GM18873 (cell line): ENCODE data around the gene BAG5.
A peak's percentile ranks its signal among the peaks of the same experiment; 100 is the strongest.

Experiments used
- ATAC-seq: cut with Tn5 transposase; IDR thresholded peaks from one replicate; pipeline ENCODE4 v1.9.1; 2021; ENCODE audit warnings: mild to moderate bottlenecking, moderate library complexity, moderate number of reproducible peaks; ENCODE audit not compliant: unreplicated experiment, low FRiP score

Gene BAG5

DNA sequence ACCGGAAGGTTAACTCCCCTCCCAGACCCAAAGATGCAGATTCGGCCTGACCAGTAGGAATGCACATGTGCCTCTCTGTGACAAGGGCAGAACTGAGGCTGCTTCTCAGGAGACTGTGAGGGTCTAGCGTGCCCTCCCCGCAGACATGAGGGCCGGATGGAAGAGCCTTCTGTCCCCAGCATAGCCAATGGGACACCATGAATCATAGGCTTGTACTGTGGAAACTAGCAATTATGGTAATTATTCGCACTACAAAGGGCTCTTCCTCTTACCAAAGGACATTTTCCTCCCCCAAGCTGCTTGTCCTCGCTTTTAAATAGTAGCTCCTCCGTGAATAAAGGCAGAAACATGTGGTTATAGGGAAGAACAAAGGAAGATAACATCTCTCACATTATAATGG lies 6.5 kb upstream of the BAG5 start:
- ATAC-seq: no peak

DNA sequence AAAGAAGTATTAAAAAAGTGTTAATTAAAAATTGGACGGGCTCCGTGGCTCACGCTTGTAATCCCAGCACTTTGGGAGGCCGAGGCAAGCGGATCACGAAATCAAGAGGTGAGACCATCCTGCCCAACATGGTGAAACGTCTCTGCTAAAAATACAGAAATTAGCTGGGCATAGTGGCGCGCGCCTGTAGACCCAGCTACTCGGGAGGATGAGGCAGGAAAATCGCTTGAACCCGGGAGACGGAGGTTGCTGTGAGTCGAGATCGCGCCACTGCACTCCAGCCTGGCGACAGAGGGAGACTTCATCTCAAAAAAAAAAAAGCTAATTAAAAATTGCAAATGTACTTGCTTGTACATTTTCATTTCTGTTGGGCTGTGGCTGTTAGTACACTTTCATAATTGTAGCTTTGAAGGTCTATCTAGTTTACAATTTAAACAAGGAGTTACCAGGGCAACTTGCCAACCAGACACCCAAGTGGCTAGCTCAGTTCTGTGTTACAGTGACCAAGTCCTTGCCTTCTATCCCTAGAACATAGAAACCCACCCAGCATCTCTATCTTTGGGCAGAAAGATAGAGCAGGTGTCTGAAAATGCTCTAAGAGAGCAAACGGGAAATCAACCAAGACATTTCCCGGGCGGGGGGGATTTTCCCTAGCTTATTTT lies 1.5 kb upstream of the BAG5 start:
- ATAC-seq: no peak

DNA sequence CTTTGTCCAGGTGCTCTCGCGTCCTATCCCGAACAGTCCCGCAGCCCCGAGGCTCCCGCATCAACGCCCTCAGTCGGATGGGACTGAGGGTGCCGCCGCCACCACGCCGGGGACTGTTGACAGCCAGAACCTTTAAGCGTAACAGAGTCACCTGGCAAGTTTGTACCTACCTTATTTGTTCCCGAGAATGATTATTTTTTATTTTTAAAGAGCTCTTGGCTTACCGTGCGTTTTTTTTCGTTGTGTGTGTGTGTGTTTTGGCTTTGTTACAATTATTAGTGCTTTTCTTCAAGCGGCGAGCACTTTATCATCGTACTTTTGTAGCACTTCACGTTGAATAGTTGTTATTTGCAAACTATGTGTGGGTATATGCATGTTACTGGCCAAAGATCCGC lies 766 bp upstream of the BAG5 start:
- ATAC-seq: no peak

DNA sequence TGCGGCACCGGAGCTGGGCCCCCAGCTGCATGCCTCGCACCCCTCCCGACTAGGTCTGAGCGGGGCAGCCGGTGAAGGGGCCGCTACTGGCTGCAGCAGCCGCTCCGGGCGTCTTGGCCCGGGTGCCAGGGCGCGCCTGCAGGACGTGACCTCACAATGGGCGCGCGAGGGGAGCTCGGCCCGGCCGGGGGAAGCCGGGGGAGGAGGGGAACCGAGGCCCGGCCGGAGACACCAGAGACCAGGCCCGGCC lies 353 bp downstream of the BAG5 start:
- peak; percentile 4 for ATAC-seq

DNA sequence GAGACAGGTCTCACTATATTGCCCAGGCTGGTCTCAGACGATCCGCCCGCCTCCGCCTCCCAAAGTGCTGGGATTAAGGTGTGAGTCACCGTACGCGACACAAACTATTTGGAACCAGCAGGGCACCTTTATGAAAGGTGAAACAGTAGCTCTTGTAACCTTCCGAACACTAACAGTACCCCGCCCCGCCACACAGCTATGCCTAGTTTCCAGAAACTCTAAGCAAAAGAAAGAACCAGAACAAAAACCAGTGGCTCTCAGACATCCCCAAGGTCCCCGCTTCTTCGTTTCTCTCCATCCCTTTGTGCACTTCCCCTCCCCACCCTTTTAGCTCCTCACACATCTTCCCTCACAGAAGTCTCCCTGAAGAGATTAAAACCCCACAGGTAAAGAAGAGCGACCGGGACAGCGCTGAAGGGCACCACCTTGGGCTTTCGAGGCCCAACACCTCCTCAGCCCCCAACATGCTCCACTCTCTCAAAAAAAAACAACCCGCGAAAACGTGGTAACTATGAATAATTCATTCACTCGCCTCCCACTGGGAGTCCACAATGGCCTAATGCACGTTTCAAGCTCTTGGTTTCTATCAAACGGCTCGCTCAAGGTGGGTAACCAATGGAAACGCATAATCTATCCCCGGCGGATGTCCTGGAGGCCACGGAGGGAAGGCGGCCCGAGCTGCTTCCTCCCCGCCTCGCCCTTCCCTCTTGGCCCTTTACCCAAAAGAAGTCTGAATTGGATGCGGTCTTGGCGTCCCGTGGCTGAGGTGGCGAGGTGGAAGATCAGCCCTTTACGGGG lies 877 bp downstream of the BAG5 start:
- peak; percentile 10 for ATAC-seq

DNA sequence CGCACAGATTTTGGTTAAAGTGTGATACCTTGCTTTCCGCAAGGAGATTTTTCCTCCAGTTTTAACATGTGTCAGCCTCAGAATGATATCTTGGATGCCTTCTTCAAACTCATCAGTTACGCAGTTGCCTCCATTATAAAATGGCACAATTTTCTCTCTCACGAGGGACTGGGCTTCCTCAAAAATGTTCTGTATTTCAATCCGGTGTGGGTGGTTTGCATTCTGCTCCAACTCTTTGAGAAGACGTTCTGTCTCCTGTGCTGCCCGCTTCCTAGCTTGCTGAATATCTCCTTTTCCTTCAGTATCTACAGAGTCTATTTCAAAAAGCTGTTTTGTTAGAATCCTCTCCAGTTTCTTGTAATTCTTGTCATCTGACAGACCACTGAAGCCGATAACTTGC lies 1.8 kb downstream of the BAG5 start:
- no peak for ATAC-seq

DNA sequence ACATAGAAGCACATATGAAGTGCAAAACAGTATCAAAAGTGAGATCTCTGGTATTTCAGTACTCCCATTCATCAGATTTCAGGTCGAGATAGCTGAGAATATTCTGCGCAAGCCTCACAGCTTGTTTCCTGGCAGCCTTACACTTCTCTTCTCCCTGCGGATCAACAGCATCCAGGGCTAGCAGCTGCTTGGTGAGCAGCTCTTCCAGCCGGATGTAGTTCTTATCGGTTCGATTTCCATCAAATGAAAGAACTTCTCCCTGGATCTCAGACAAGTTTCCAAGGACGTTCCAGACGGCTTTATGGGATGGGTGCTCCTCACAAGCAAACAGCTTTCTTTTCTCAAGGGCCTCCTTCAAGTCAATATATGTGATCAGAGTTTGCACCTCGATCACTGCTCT lies 2.7 kb downstream of the BAG5 start:
- ATAC-seq: no peak

DNA sequence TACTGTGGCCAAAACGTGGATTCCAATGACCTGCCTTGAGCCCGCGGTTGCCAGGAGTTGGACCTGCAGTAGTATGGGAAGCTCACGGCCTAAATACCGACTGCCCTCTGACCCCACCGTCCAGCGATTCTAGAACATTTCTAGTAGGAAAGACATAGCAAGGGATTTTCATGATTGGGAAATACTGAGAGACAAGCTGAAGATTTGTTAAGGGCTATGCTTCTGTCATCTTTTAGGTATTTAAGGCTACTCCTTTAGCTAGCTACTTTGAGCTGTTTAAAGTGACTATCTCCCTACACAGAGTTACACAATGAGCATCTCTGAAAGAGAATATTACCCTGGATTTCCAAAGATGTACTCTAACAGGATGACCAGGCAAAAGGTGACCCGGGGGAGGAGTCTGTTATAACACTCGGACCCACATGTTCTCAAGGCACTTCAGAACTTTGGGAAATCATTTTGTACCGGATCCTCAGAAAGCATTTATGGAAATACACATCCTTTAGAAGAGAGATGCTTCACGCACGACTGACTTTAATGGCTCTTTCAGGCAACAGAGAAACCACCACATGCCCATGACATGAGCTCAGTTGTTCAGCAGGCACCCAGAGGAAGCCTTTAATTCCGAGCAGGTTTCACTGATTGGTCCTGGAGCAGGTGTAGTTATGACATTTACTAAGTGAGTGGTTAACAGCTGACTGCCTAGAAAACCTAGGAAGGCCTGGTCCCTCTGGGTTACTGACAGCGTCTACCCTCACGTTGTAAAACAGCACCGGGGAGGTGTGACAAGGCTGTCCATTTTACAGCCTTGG lies 4.2 kb downstream of the BAG5 start:
- no peak for ATAC-seq

DNA sequence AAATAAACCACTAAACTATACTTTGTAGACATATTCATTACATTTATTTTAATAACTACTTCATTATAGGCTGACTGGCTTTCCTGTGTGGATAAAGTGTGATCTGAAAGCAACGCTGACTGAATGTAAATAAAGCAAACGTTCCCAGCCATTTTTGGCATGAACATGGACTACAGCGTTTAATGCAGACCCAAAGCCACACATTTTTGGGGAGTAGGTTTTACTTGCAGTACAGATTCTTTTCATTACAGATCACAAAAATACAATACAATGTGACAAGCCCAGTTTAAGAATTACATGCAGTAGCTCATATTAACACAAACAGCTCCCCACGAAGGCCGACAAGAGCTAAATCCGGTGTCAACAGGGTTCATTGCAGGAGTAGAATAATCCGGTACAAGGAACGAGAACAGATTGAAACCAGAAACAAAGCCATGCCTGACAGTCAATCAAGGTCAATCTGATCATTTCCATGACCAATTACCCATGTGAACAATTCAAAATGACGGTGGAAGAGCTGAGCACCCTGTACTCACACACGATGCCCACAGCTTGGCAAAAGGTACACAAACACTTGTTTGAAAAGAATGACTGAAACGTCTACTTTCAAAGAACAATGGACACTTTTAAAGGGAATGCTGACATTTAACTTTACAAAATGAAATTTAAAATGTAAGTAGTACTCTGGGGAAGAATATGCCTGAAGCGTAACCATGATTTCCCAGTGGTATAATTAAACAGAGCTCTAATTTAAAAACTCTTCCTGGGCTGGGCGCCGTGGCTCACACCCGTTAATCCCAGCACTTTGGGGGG lies 5.3 kb downstream of the BAG5 start:
- no peak for ATAC-seq

DNA sequence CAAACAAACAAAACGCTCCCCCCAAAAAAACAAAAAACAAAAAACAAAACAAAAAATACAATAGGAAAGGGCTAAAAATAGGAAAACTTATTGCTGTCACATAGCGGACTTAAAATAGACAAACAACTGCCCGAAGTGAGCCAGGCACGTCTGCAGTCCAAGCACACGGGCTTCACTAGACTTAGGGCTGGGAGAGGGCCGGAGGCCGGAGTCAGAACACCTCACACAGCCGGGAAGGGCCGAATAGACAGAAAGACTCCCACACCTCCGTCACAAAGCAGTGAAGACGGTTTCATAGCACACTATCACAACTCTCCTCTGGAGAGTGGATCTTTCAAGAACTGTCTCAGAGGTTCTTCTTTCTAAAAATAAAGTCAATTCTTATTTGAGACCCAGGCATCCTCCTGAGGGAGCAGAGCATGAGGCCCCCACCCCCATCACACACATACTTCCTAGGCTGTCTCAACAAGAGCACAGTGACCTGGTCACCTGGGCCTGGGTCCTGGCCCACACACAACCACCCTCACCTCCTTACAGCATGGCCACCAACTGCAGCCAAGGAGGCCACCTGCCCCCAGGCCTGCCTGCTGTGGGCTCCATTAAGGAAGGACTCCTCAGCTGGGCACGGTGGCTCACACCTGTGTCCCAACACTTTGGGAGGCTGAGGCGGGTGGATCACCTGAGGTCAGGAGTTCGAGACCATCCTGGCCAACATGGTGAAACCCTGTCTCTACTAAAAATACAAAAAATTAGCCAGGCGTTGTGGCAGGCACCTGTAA lies 6.7 kb downstream of the BAG5 start:
- no peak for ATAC-seq

DNA sequence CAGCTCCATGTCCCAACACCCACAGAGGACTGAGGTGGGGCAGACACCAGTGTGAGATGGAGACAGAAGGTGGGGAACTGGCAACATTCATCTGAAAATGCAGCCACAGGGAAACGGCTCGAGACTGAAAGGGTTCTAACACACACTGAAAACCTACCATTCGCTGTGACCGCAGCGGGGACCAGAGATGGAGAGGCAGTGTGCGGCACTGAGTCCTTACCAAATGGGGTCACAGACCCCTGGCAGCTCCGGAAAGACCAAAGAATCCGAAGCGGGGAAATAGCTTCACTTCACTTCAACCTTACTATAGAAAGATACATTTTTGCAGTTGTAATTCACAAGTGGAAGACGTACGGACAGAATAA lies 9.6 kb downstream of the BAG5 start:
- no peak for ATAC-seq

DNA sequence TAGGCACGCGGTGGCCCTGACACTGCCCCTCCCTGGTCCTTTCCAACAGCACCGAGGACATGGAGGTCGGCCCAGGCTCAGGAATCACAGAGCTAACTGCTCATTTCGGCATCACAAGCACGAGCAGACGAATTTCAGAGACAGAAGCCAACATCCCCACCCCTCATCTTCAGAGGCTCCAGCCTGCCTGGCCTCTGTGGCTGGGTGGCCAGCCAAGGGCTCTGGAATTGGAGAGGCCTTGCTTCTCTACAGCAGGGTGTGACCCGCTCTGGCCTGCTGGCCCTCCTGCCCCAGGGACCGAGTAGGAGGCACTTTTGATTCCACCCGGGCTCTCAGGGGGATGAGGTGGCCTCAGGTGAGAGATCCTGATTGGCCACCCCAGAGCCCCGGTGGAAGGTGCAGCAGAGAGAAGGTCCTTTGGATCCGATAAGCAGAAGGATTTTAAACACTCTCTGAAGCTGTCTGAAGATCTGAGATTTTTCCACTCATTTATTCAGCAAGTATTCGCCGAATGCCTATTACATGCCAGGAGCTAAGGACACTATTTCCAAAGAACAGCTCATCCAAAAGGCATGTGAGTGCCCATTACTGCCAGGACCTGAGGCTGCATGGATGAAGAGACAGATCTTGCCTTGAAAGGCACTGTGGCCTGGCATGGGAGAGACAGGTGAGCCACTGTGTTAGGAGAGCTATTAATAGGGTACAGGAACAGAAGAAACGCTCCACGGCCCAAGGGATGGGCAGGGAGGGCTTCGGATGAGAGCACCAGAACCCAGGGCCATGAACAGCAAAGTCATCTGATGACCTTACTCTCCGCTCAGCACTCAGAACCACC lies 10.2 kb downstream of the BAG5 start:
- ATAC-seq: no peak

DNA sequence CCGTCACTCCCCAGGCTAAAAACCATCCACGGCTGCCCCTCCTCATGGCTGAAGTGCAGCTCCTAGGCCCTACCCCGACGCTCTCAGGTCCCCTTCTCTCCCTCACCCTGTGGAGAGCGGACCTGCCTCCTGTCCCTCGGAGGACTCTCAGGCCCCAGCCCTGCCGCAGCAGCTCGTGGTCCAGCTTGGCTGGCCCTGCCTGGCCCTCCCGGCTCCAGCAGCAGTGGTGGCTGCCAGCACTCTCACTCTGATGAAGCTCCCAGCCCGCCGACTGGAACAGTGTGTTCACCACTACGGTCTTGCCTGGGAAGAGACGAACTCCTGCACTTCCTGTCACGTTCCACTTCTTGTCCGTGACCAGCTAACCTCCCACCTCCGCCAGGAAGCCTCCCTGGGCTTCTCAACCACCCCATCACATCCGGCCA lies 11.1 kb downstream of the BAG5 start:
- no peak for ATAC-seq

DNA sequence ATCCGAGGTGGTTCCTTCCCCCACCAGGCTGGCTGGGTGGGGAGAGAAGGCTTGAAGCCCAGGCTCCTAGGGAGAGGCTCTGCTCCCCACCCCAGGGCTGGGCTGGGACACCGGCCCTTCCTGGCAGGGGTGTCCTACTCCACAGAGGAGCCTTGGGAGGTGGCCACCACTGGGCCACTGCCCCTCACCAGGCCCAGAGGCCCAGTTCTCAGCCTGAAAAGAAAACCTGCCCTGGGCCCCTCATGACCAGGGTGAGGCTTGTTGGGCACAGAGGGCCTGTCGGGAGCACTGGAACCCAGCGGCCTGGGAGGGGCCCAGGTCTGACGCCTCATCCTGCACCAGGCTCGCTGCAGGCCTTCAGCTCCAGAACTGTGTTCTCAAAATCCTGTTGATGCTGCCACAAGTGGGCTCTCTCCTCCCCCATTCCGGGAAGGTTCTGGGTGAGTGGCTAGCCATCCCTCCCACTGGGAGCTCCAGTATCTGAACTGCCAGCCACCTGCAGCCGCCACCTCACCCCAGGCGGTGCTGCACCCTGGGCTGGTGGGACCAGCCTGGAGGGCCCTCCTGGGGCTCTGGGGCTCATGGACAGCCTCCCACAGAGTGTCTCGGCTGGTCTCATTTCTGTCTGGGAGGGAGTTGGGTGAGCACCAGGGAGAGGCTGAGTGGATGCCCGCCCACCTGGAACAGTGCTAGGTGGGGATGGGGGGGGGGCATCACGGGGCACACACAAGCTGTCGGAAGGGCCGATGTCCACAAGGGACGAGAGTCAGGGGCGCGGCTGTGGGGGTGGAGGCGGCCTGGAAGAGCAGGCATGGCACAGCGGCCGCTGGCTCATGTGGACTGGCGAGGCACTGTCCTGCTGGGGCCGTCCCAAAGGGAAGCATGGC lies 11.8 kb downstream of the BAG5 start:
- ATAC-seq: no peak

DNA sequence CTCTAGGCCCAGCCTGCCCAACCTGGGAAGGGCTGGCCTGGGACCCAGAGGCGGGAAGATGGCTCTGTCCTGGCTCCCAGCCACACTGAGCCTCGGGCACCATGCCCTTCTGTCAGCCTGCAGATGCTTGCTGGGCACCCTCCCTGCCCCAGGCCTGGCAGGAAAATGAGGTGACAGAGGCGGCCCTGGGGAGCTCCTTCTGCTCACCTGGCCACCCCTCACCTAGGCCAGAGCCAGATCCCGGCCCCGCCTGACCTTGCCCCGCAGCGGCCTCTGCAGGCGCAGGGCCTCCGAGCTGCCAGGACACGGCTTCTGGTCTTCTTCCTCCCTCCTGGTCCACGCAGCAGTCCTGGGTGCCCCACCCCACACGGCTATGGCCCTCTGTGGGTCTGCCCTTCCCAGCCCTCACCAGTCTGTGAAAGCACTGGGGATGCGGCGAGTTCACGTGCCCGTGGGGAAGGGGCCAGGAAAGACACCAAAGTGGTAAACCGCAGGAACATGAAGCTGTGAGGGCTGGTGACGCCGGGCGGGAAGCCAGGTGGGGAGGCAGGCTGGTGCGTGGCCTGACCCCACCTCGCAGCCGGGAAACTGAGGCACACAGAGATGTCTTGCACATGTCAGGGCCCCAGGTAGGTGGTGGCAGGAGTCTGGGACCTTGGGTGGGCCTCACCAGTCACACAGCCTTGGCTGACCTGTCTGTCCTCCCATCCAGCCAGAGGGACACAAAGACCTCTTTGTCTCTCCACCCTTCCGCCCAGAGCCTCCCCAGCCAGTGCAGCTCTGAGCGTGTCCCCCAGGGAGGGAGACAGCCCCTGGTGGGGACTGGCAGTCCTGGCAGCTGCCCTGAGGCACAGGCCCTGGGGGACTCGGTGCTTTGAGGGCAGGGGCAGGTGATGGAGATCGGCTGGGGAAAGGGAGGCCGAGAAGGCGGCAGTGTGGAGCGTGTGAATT lies 12.8 kb downstream of the BAG5 start:
- no peak for ATAC-seq

DNA sequence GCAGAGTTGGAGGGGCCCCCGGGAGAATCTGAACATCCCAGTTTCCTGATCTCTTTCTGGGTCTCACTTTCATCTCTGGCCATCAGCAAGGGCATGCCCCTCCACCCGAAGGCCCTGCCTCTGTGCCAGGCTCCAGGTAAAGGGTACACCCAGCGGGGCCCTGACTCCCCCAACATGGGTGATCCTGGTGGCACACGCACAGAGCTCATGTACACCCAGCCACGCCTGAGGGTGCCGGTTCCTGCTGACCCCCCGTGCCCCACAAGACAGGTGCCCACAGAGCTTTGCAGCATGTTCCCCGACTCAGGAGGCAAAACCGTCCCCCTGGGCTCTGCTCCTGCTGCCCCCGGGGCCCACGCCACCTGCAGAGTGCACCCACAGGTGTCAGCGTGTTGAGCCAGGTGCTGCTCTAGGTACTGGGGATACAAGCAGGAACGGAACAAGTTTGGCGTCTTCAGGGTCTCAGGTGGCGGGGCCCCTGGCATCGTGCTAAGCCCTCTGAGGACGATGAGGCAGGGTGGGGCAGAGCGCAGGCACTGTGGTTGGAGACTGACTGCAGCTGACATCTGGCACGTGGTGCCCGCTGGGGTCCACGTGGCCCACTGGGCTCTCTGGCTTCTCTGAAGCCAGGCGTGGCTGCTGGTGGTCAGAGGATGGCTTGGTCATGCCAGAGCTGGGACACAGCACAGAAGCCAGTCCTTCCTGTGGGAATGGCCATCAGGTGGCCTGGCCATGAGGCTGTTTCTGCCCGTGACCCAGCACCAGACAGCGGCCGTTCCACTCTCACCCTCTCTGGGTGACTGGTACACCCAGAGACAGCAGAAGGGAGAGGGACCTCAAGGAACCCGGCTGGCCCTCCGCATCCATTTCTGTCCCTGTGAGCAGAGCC lies 13.8 kb downstream of the BAG5 start:
- no peak for ATAC-seq
